ENCODE results near the gene POLD4.

POLD4 gene

DNA sequence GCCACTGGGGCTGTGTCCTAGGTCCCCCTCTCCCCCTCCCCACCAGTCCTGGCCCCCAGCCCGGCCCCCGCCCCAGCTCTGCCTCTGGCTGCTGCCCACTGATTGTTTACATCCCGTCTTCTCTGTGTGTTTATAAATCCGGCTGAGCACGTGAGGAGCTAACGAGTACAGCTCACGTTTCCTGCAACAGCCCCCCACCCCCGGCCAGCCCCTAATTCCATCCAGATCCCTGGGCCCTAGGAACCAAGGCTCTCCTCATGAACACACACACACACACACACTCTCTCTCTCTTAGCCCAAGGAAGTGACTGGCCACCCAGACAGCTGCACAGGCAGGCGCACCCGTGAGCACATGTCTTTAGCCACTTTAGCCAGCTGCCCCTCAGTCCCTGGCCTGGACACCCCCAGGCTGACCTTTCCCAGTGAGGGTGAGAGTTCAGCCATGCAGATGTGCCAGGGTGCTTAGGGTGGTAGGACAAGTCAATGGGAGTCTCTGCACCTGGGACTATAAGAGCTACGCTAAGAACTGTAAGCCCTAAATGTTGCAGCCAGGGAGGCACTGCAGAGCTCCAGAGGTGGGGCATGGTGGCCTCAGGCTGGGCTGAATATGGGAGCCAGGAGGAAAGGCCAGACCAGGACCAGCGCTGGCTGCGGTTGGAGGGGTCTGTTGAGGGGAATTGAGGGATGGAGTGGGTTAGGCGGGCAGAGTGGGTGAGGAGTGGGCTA, 17.2 kb upstream of the POLD4 start:
- no peak for DNase-seq

DNA sequence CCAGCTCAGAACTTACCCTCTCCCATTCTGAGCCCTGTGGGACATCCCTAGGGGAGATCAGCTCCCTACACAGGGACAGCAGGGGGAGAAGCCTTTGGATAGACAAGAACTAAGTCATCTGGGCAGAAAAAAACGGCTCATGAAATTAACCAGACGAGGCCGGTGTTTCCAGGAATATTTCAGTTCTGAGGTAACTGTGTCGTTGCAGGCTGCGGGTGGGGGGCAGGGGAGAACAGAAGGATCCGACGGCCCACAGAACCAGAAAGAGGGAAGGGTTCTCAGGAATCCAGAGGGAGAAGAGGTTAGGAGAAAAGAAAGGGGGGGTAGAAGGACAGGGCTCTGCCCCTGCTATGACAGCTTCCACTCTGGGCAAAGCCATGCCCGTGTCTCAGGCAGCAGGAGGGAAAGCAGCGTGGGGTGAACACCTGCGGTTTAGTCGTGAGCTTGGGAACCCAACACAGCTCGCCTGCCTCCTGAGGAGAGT, 16.5 kb upstream of the POLD4 start:
- DNase-seq, result no peak

DNA sequence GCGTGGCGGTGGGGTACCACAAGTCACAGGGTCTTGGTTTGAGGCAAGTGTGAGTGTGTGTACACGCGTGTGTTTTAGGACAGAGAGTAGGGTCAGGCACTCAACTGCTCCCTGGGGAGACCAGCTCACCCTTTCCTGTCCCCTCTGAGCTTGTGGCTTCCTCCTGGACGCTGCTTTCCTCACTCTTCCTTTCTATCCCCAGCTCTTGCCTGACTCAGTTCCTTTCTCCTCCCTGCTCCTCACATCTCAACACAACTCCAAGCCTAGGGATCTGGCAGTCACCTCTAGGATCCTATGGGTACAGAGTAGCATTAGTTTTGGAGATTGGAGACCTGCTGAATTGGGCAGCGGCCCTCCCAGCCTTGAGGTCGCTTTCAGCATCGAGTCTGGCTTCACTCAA, 15.9 kb upstream of the POLD4 start:
- DNase-seq, result no peak

DNA sequence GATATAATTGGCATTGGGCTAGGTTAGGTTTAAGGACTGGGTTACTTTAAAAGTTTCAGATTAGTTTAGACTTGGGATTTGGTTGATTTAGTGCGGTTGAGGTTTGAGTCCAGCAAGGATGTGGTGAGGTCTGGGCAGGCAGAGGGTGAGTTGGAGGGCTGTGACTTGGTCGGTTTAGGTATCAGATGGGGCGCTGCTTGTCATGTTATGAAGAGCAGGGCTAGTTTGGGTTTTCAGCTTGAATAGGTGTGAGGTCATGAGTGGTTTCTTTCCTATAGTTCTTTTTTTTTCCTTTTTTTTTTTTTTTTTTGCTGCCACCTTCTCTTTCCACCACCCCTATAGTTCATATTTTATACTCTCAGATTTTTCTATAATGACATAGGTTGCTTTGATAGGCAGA, 15.3 kb upstream of the POLD4 start:
- no peak for DNase-seq

DNA sequence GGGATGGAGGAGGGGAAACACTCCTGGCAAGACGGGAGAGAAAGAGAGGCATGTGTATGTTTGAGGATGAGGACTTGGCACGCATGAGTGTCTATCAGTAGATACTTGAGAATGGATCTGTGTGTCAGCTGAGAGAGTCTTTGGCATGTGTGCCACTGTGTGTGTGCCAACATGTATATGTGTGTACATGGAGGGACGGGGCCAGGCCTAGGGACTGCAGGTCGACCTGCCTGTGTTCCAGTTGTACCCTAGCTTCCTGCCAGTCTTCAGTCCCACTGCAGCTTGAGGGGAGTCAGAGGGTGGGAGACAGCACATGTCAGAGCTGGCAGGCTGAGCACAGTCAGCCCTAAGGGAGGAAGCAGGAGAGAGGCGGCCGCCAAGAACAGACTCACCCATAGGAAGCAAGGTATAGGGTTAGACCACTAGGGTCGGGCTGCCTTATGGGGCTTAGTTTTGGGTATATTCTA, 14.4 kb upstream of the POLD4 start:
- DNase-seq, result no peak

DNA sequence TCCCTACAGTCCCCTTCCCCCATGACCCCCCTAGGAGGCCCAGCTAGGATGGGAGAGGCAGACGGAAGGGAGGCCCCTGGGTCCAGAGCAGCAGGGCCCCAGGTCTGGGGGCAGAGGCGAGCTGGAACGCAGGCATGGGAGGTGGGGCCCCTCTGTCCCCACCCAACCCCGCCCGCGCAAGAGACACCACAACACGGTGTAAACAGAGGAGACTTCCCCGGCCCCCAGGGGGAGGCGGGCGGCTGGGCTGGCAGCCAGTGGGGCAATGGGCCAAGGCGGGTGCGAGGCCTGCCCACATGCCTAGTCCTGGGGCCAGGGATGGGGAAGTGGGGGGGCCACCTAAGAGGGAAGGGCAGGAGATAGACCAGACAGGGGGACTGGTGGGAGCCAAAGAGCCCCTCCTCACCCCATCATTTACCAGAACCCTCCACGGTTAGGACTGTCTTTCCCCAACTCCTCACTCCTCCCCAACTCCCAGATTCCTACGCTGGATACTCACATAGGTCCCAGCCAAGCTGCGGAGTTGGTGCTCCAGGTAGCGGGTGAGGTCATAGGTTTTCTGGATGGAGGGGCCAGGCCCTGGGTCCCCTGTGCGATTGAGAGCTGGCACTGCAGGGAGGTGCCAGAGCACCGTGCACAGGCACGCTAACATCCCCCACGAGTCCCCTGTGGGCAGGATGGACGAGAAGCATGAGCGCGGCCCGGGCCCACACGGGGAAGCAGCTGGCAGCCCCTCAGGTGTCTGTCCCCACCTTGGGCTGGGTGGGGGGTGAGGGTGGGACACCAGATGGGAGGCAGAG, 13.8 kb upstream of the POLD4 start:
- DNase-seq, result peak in 1 of 3 donors; percentile 29

DNA sequence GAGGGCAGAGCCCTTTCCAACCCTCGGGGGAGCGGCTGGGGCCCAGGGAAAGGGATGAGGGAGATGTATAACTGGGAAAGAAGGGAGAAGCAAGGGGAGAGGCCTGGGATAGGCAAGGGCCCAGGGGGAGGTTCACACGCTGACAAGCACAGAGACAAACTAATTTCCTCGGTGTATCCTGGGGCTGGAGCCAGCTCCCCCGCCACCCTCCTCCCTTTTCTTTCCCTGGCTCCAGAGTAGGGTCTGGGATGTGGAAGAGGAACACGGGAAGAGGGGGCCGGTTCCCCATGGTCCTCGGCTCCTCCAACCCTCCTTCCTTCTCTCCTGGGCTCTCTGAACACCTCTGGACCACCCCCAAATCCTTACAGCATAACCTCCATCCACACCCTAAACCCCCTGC, 13.2 kb upstream of the POLD4 start:
- DNase-seq, result no peak

DNA sequence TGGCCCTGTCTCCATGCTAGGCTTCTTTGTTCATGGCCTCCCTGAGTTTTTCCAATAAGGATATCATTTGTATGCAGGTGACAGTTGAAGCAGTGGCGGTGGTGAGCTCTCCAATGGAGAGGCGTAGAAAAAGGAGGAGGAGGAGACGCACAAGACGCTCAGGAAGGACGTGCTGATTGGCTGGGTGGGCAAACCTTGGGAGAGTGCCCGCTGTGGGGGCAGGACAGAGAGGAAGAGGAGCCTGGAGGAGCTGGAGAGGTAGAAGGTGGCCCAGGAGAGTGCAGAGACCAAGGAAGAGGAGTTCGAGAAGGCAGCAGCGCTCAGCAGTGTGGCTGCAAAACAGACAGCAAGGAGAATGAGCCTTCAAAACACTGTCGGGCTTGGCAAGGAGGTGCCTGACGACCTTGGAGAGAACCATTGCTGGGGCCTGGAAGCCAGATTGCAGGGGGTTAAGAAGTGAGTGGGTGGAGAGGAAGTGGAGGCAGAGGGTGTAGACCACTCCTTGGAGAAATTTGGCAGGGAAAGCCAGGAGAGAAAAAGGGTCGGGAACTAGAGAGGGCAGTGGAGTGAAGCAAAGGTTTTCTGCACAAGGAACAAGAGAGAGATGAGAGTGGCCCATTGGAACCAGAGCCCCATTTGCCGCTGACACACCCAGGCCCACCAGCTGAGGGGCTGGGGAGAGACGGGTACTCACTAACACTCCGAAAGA, 12.5 kb upstream of the POLD4 start:
- DNase-seq, result no peak

DNA sequence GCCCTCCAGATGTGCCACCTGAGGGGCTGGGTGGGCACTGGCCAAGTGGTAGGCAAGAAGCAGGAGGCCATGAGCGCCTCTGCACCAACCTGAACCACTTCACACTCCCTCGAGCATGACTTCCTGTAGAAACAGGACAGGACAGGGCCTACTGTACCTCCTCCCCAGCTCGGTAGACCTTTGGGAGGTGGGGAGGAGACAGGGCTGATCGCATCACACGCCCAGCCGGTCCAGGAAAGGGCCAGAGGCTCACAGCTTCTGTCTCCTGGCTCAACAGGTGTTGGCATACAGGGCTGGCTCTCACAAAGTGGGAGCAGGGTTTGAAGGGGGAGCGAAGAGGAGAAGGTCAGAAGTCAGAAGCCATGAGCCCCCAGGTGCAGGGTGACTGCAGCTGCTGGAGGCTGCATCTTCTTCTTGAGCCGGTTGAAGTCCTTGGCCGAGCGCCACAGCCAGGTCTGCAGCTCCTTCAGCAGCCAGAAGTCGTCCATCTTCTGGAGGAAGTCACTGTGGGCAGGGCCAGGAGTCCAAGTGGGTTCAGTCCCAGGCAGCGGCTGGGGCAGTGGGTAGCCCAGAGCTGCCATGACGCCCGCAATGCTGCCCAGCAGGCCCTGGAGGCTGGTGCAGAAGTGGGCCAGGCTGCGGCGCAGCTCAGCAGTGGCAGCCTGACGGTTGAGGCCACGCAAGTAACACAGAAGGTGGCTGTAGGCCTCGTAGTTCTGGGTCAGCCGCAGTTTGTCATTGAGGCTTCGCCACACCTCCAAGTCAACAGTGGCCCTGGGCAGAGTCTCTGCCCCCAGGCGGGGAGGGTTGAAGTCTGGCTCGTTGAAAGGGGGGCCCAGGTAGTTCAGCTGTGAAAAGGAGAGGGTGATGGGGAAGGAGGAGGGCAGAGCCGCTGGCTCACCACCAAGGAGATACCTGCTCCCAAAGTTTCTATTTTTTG, 11.7 kb upstream of the POLD4 start:
- no peak for DNase-seq

DNA sequence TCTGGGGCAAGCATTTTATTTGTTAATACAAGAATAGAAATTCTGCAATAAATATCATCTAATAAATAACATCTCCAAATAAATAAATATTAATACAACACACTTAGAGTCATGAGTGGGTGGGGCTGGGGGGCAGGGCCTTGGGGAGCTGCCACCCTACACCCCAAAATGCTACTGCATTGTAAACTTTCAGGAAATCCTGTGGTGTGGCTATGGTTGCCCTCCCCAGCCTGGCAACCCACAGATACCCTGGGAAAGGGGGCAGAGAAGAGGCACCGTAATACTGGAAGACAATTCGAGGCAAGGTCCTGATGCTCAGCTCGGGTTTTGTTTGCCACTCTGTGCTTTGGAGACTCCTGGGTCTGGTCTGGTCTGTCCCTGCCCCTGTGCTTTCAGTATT, 10.8 kb upstream of the POLD4 start:
- DNase-seq, result no peak

DNA sequence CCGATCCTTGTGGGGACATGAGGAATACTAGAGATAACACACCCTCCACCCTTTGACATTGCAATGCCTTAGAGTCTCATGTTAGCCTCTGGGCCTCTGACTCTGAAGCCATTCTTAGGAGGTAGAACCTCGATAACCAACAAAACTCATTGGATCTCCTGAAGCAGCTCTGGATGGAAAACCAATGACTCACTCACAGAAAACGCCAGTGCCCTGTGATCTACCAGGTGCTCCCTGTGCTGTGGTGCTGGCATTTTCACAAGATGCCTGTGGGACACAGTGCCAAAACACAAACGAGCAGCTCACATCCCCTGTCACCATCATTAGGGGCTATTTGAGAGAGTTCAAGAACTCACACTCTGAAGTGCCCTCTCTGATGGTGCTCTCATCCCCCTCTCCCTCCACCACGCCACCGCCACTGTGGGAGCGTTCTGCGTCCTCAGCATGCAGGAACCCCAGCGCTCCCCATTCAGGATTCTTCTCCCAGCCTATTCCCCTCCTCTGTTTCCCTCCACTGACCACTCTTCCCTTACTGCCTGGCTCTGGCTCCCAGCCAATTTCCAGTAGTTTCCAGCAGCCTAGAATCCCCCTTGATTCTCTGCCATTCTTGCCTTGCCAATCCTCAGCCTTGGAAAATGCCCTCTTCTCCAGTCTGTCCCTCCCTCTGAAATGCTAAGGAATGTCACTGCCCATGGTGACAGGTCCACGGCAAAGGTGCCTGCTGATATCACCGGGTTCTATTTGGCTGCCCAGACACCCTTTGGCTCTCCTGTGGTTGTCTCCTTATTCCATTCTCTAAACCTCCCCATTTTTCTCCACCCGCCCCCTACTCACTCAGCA, 4.7 kb upstream of the POLD4 start:
- DNase-seq, result no peak

DNA sequence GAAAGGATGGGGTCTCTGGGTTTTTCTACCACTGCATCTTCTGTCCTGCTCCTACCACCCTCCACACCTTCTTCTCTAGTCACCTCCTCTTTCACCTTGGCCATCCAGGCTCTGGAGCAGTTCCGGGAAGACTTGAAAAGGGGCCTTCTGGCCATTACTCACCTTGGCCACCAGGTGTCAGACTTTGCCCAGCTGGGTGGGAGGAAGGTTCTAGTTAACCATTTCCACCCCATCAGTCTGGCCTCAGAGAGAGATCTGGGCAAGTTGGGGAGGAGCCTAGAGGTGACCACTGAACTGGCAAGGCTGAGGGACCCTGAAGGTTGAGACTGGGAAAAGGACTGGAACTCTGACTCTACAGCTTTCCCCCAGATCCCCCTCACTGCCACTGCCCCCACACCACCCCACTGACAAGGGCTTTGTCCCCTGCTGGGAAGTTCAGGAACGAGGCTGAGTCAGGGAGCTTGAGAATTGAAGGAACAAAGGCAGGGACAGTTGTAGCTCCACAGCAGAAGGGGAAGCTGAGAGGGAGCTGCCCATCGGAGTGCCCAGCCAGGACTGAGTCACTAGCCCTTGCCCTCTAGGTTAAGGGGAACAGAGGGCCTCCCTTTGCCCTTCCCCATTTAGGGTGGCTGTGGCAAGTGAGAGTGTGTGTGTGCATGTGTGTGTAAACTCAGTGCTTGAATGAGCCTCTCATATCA, 3.7 kb upstream of the POLD4 start:
- peak; percentile 94 to 98 (median 96) for DNase-seq

DNA sequence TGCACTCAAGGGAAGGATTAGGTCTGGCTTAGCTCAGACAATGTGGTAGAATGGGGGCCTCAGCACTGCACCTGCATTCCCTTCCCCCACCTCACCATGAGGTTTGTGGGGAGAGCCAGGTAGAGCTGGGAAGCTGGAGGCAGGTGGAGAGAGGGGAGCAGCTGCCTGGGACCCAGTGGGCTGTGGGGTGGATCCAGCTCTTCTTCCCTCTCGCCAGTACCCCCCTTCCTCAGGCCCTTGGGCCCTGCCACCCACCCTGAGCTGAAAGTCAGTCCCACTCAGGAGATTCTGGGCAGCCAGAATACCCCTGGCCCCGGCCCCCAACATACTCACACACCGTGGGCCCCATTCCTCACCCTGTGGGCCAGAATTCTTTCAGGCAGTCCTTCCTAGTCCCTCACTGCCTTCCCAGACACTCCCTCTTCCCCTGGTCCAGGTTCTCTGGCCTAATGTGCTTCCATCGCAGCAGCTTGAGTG, 3.1 kb upstream of the POLD4 start:
- no peak for DNase-seq

DNA sequence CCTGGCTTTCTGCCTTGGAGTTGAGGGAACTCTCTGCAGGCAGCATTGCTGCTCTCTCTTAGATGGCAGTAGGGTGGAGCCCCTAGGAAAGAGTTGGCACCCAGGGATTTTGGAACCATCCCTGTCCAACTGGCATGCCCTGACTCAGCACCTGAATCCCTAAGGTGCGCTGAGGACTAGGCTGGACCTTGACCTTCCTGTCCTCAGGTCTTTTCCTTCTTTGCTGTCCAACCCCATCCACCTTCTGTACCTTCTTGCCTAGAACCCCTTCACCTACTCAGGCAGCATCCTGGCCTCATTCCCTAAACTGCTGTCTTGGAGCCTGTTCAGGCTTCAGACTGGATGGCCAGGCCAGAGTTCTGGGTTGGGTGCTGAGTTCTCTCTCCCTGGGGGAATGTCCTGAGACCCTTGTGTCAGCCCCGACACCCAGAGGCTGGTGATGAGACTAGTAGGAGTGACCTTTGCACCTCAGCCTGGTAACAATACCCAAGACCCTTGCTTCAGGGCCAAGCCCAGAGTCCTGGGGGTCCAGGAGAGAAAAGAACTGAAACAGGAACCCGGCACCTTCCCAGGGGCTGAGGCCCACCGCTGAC, 2.5 kb upstream of the POLD4 start:
- no peak for DNase-seq

DNA sequence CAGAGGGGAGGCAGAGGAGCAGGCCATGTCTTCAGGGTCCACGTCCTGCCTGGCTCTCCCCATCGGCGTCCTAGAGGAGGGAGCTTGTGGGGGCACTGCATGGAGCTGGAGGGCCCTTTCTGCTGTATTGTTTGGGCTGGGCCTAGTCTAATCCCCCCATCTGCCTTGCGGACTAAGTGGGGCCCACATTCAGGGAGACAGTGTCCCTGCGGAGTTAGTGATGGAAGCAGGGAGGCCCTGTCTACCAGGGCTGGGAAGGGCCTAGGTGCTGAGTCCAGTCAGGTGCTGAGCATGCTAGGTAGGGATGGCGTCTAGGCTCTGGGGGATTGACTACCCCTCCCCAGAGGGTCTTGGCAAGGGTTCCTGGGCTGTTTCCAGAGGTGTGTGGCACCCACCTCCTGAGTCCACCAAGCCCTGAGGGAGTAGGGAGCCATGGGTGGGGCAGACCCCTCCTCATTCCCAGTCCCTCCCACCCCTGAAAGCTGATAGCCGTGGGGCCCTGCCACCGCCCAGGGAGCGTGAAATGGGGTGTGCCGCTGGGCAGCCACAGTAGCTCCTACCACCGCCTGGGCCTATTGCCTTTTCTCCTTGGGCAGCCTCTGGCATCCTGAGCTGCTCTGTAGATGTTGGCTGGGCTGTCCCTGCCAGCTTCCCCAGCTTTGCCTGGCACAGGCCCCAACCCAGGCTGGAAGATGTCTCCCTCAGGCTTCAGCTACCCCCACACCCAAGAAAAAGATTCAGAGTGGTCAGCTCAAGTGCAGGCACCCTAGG, 1.9 kb upstream of the POLD4 start:
- DNase-seq, result no peak

DNA sequence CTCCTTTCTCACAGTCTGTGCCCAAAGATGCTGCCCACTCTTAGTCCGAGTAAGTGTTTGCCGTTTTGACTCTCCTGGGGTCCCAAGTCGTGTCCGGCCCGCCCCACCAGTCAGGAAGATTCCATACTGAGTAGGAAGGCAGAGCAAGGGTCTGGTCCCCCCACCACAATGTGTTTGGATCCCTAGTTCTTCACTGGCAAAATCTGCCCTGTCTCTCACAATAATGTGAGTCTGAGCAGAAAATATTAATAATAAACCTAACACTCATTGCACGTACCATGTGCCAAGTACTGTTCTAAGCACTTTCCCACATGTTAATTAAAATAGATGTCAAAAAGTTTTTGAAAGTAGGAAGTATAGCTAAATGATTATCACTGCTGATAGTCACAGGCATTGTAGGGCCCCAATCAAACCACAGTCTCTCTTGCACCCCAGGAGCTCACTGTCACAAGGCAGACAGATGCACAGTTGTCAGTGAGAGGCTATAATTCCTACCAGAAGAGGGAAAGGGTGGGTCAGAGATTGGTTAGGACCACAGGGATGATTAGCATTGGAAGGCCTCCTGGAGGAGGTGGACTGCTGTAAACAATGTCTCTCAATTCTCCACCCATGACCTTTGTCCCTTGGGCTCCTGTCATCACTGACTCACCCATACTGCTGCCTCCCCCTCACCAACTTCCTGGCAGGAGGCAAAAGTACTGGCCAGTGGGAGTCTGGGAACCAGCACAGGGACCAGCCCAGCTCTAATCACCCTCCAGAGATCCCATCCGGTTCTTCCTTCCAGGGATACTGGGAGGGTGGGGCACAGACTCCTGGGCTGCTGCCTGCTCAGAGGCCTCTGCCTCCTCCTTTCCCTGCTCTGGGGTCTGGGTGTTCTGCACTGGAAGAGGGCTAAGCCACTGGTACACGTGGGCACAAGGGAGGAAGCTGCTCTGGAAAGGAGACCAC, 1.0 kb upstream of the POLD4 start:
- DNase-seq, result peak; percentile 83 to 90 (median 84)

DNA sequence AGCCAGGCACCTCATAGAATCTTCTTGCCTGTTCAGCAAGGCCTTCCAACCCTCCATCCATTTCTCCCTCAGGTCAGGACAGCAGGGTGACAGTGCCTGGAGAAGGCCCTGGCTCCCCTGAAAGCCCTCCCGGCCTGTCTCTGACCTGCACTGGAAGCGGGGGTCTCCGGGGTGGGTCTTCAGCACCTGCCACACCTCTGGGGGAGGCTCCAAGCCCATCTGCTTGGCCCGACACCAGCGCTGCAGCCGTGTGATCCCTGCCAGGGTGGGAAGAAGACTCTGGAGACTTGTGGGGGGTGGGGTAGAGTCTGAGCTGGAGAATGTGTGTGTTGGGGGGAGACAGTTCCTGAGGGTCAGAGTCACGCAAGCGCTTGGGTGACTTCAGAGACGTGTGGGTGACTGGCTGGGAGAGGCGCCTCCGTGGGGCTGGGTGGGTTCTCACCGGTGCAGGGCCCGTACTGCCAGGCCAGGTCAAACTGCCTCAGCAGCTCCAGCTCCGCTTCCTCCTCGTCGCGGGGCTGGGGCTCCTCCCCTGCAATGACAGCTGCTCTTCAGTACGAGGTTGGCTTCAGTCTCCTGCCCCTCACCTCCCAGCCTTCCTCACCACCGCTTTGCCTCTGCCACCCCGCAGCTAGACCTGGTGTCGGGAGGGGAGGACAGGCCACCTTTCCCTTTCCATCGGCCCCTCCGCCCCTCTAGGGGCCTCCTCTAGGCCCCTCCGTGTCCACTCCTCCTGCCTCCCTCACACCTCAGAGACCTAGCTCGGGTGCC, 615 bp downstream of the POLD4 start:
- DNase-seq, result peak; percentile 56 to 73 (median 60)

Measured in suppressor macrophage treated with lipopolysaccharide for 1 hour (primary cell).